B cell (primary cell): ENCODE measurements around the gene BCDIN3D. TPM values are rescaled to one million over a fixed set of nuclear protein-coding genes. Genes with fewer than 3 reads are reported as not detected.

ENCODE experiments used
- ATAC-seq: fragments of 200-7000 bp; cut with Tn5 transposase; one replicate; pipeline ENCODE4 v1.10.0; 2021; ENCODE audit warnings: low read depth, mild to moderate bottlenecking, moderate number of reproducible peaks, moderate library complexity
- CTCF ChIA-PET: fragments of 350-600 bp; sonication (Branson Sonifier 250); formaldehyde crosslinking; loops from one replicate; lab custom pipeline; 2021; ENCODE audit warnings: antibody characterized with exemption, inconsistent platforms; lab: Charles Lee
- POLR2A ChIA-PET: fragments of 350-600 bp; sonication (Branson Sonifier 250); formaldehyde crosslinking; loops from one replicate; lab custom pipeline; 2021; ENCODE audit warnings: antibody characterized with exemption; lab: Charles Lee
- DNase-seq: peaks from one replicate; pipeline ENCODE4 v3.0.0; 2013
- H2AFZ ChIP-seq: 2 replicates; pipeline ENCODE4 v1.6.1; 2012; ENCODE audit warnings: mild to moderate bottlenecking, low read depth, low read length; ENCODE audit not compliant: insufficient read depth, poor library complexity, severe bottlenecking
- H3K27ac ChIP-seq, 2 donors: 1 replicate in 1 of 2; 2 replicates in 1 of 2; pipeline ENCODE4 v1.5.1; 2012 to 2013; ENCODE audit warnings: low read length in 2 of 2, mild to moderate bottlenecking in 2 of 2, moderate library complexity in 1 of 2
- H3K27me3 ChIP-seq, 4 experiments: fragments of 200-600 bp in 1 of 4; sonication (generic) in 1 of 4; replicated peaks in 1 of 4; 1 replicate in 2 of 4; 2 replicates in 2 of 4; pipeline versions ENCODE4 v1.6.1 to v1.7.0; 2013 to 2016; ENCODE audit warnings: low read length in 3 of 4, mild to moderate bottlenecking in 2 of 4, mixed read lengths in 1 of 4, moderate library complexity in 1 of 4; ENCODE audit not compliant: insufficient read depth in 4 of 4, control insufficient read depth in 3 of 4; ENCODE audit errors: control extremely low read depth in 1 of 4
- H3K36me3 ChIP-seq, 2 experiments: replicated peaks in 1 of 2; 1 replicate in 1 of 2; 2 replicates in 1 of 2; pipeline versions ENCODE4 v1.6.1 to v1.7.1; 2013; ENCODE audit warnings: low read length in 1 of 2; ENCODE audit not compliant: insufficient read depth in 2 of 2, control insufficient read depth in 1 of 2; ENCODE audit errors: control extremely low read depth in 1 of 2, extremely low read depth in 1 of 2
- H3K4me1 ChIP-seq, 2 donors: fragments of 200-600 bp in 1 of 2; sonication (generic) in 1 of 2; 1 replicate in 1 of 2; 2 replicates in 1 of 2; pipeline versions ENCODE4 v1.5.1 to v1.6.1; 2013 to 2017; ENCODE audit warnings: low read length in 2 of 2; ENCODE audit not compliant: control insufficient read depth in 2 of 2, insufficient read depth in 2 of 2
- H3K4me2 ChIP-seq: replicated peaks from 2 replicates; pipeline ENCODE3; 2012; ENCODE audit warnings: mild to moderate bottlenecking, low read depth, low read length; ENCODE audit not compliant: poor library complexity, severe bottlenecking
- H3K4me3 ChIP-seq, 5 experiments: fragments of 200-600 bp in 1 of 5; sonication (generic) in 1 of 5; 1 replicate in 3 of 5; 2 replicates in 2 of 5; pipeline versions ENCODE4 v1.5.1 to v1.7.0; 2011 to 2016; ENCODE audit warnings: low read length in 4 of 5, mild to moderate bottlenecking in 4 of 5, low read depth in 2 of 5, control low read depth in 1 of 5, moderate library complexity in 1 of 5; ENCODE audit not compliant: insufficient read depth in 1 of 5; ENCODE audit errors: control extremely low read depth in 1 of 5, extremely low read depth in 1 of 5
- H3K79me2 ChIP-seq: fragments of 200-600 bp; sonication (generic); one replicate; pipeline ENCODE4 v1.6.0; 2016; ENCODE audit warnings: low read length; ENCODE audit not compliant: control insufficient read depth, insufficient read depth
- H3K9ac ChIP-seq: fragments of 200-600 bp; sonication (generic); 2 replicates; pipeline ENCODE4 v1.6.1; 2017; ENCODE audit warnings: mild to moderate bottlenecking, low read length, moderate library complexity
- H3K9me3 ChIP-seq, 3 donors: one replicate each; pipeline versions ENCODE4 v1.6.1 to v1.7.1; 2013; ENCODE audit warnings: low read length in 2 of 3; ENCODE audit not compliant: control insufficient read depth in 2 of 3, insufficient read depth in 1 of 3; ENCODE audit errors: control extremely low read depth in 1 of 3
- H4K20me1 ChIP-seq: 2 replicates; pipeline ENCODE4 v1.6.0; 2012; ENCODE audit warnings: mild to moderate bottlenecking, low read length; ENCODE audit not compliant: insufficient read depth, control insufficient read depth, poor library complexity, severe bottlenecking
- H3K27ac Mint-ChIP-seq: one replicate; pipeline ENCODE4 v1.8.0; 2021; ENCODE audit warnings: mixed read lengths
- H3K27me3 Mint-ChIP-seq: one replicate; pipeline ENCODE4 v1.8.0; 2021; ENCODE audit warnings: mixed read lengths
- H3K4me1 Mint-ChIP-seq: one replicate; pipeline ENCODE4 v1.8.0; 2021; ENCODE audit warnings: mixed read lengths
- H3K4me3 Mint-ChIP-seq: one replicate; pipeline ENCODE4 v1.8.0; 2021; ENCODE audit warnings: mixed read lengths
- H3K9me3 Mint-ChIP-seq: one replicate; pipeline ENCODE4 v1.8.0; 2022; ENCODE audit warnings: mixed read lengths; ENCODE audit not compliant: insufficient read depth
- CTCF ChIP-seq: fragments of 200-600 bp; IDR thresholded peaks from one replicate; pipeline ENCODE4 v1.8.0; 2022; ENCODE audit warnings: antibody characterized with exemption, mild to moderate bottlenecking
- EZH2 ChIP-seq: IDR thresholded peaks from 2 replicates; pipeline ENCODE4 v1.6.1; 2012; ENCODE audit warnings: borderline replicate concordance, low read depth, mild to moderate bottlenecking, moderate library complexity, low read length; ENCODE audit not compliant: insufficient read depth, poor library complexity, severe bottlenecking
- WGBS: methylation state at CpG from one replicate; pipeline ENCODE4 v1.1.5; 2013; ENCODE audit warnings: missing lambda C conversion rate; ENCODE audit not compliant: insufficient coverage; 5-methylcytosine and 5-hydroxymethylcytosine counted together
- intact Hi-C: fragments of 100-400 bp; cut with micrococcal nuclease; formaldehyde crosslinking; loops from one replicate; pipeline ENCODE4 v1.10.0; 2022
- polyA plus RNA-seq: library from polyadenylated mRNA; depleted of rRNA; stranded (reverse); fragments of >200 nt; gene quantifications from 2 replicates; pipeline ENCODE4 v1.2.3, GENCODE V29; 2012
- total RNA-seq, 2 donors: library from RNA; stranded (reverse); fragments of 120-200 nt in 1 of 2; gene quantifications; 1 replicate in 1 of 2; 2 replicates in 1 of 2; pipeline versions ENCODE4 v1.2.3 to v1.2.4, GENCODE V29; 2013 to 2022

BCDIN3D gene
- total and polyA plus RNA-seq, 2 donors (not counting 1 experiment from before 2014, with no cell fraction given): 2.0 to 17.4 TPM

GRCh38 chr12:49854976-49855375, 12.1 kb upstream of the BCDIN3D start:
- no peaks in the 10 kb centered on the region for H3K4me1 Mint-ChIP-seq
- Histone ChIP-seq H3K27ac (no peak overlapping the region), H3K9ac (no peak overlapping the region), H3K79me2 (no peaks in the 10 kb centered on the region), H3K9me3 (peaks cover 0 to 4% (median 0%) of the 10 kb centered on the region in 3 donors), H3K36me3 (no peaks in the 10 kb centered on the region), H3K27me3 (peaks cover 0 to 2% (median 0%) of the 10 kb centered on the region in 4 experiments), H3K4me2 (no peak overlapping the region), H3K4me1 (no peaks in the 10 kb centered on the region), H3K4me3 (no peak overlapping the region), H2AFZ (no peak overlapping the region), H4K20me1 (no peaks in the 10 kb centered on the region)
- intact Hi-C loops: no loop called here
- CTCF ChIA-PET: interaction anchor here (1.2 to 3.4 kb wide), 2 partner anchors 12 to 90 kb away, joined by 3 to 14 read pairs; no protein-coding TSS in a partner anchor
- no peak for DNase-seq
- H3K27me3 Mint-ChIP-seq: peaks cover 42% of the 10 kb centered on the region
- no peak for ATAC-seq
- WGBS: 100% methylated on average over 3 of the region's 4 CpGs
- no peak overlapping the region for H3K27ac Mint-ChIP-seq
- H3K4me3 Mint-ChIP-seq: no peak overlapping the region
- POLR2A ChIA-PET: no interaction called here
- no peaks in the 10 kb centered on the region for H3K9me3 Mint-ChIP-seq
- TF ChIP-seq EZH2: no peak
- no peak for TF ChIP-seq CTCF

GRCh38 chr12:49853671-49854070, 10.8 kb upstream of the BCDIN3D start:
- Histone ChIP-seq H3K27me3 (peaks cover 0 to 8% (median under 1%) of the 10 kb centered on the region in 4 experiments), H3K9ac (no peak overlapping the region), H3K4me2 (no peak overlapping the region), H4K20me1 (no peaks in the 10 kb centered on the region), H2AFZ (no peak overlapping the region), H3K9me3 (peaks cover 0 to 4% (median 0%) of the 10 kb centered on the region in 3 donors), H3K79me2 (no peaks in the 10 kb centered on the region), H3K4me3 (no peak overlapping the region), H3K4me1 (no peaks in the 10 kb centered on the region), H3K36me3 (no peaks in the 10 kb centered on the region), H3K27ac (no peak overlapping the region)
- no peak overlapping the region for H3K4me3 Mint-ChIP-seq
- no peak for DNase-seq
- no peak for ATAC-seq
- intact Hi-C loops: no loop called here
- H3K9me3 Mint-ChIP-seq: no peaks in the 10 kb centered on the region
- H3K4me1 Mint-ChIP-seq: no peaks in the 10 kb centered on the region
- WGBS: 100% methylated on average over 2 of the region's 2 CpGs
- peaks cover 41% of the 10 kb centered on the region for H3K27me3 Mint-ChIP-seq
- ChIA-PET POLR2A (no interaction called here), CTCF (no interaction called here)
- no peak for TF ChIP-seq CTCF
- no peak for TF ChIP-seq EZH2
- H3K27ac Mint-ChIP-seq: no peak overlapping the region
